ENCODE measurements around the gene SLC25A45.

SLC25A45 gene

DNA sequence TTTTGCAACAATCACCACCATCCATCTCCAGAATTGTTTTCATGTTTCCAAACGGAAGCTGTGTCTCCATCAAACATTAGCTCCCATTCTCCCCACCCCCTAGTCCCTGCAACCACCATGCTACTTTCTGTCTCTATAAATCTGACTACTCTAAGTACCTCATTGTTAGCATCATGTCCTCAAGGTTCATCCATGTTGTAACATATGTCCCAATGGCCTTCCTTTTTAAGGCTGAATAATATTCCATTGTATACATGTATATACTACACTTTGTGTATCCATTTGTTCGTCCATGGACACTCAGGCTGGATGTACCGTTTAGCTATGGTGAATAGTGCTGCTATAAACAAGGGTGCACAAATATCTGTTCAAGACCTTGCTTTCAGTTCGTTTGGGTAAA is 57.0 kb downstream of the SLC25A45 start:
- TF ChIP-seq, protein P1, sequence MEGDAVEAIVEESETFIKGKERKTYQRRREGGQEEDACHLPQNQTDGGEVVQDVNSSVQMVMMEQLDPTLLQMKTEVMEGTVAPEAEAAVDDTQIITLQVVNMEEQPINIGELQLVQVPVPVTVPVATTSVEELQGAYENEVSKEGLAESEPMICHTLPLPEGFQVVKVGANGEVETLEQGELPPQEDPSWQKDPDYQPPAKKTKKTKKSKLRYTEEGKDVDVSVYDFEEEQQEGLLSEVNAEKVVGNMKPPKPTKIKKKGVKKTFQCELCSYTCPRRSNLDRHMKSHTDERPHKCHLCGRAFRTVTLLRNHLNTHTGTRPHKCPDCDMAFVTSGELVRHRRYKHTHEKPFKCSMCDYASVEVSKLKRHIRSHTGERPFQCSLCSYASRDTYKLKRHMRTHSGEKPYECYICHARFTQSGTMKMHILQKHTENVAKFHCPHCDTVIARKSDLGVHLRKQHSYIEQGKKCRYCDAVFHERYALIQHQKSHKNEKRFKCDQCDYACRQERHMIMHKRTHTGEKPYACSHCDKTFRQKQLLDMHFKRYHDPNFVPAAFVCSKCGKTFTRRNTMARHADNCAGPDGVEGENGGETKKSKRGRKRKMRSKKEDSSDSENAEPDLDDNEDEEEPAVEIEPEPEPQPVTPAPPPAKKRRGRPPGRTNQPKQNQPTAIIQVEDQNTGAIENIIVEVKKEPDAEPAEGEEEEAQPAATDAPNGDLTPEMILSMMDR (conservative IDR thresholded peaks at IDR 0.05; ENCODE audit: low read length), result no peak
- no peak overlapping the region for H3K4me3 ChIP-seq (ENCODE audit: low read length)
- DNase-seq (ENCODE audit: low read depth), result no peak
